GM21723 (cell line): ENCODE measurements around the gene HARBI1.
"Not testable (repeated sequence)": the region's sequence is repeated elsewhere in the genome, so short reads cannot be mapped to it uniquely, and the experiment has no call there.

ENCODE experiments used
- ATAC-seq: cut with Tn5 transposase; IDR thresholded peaks from one replicate; pipeline ENCODE4 v1.9.1; 2021; ENCODE audit warnings: mild to moderate bottlenecking, moderate library complexity; ENCODE audit not compliant: unreplicated experiment

HARBI1 gene

GRCh38 chr11:46599340-46600193 is 17.5 kb downstream of the HARBI1 start:
- no peak for ATAC-seq

- ATAC-seq, result no peak
These were observed 19.3 kb downstream of the HARBI1 start for GRCh38 chr11:46597609-46598219.

GRCh38 chr11:46597155-46597554 is 19.9 kb downstream of the HARBI1 start:
- ATAC-seq, result no peak

- ATAC-seq, result no peak
These were observed 22.2 kb downstream of the HARBI1 start for GRCh38 chr11:46594785-46595184.

- ATAC-seq, result no peak
These were observed 22.7 kb downstream of the HARBI1 start for GRCh38 chr11:46594374-46594700.

GRCh38 chr11:46593550-46594373 is 23.3 kb downstream of the HARBI1 start, which contains the start of gene AMBRA1:
AMBRA1 (minus strand) TSS chr11:46594023; CDS start chr11:46548380, 45,643 bp downstream.
- ATAC-seq, result peak; percentile 82

GRCh38 chr11:46590740-46591605 is 26.1 kb downstream of the HARBI1 start:
- ATAC-seq, result no peak

GRCh38 chr11:46588915-46589314 is 28.1 kb downstream of the HARBI1 start:
- ATAC-seq, result no peak

GRCh38 chr11:46588131-46588530 is 28.9 kb downstream of the HARBI1 start:
- no peak for ATAC-seq

GRCh38 chr11:46583513-46583912 is 33.5 kb downstream of the HARBI1 start:
- ATAC-seq, result not testable (repeated sequence)

GRCh38 chr11:46582588-46582987 is 34.4 kb downstream of the HARBI1 start:
- ATAC-seq, result no peak

- no peak for ATAC-seq
These were observed 40.0 kb downstream of the HARBI1 start for GRCh38 chr11:46577058-46577457.

- ATAC-seq, result no peak
These were observed 42.4 kb downstream of the HARBI1 start for GRCh38 chr11:46574656-46575055.

GRCh38 chr11:46570790-46571398 is 46.1 kb downstream of the HARBI1 start:
- no peak for ATAC-seq

- ATAC-seq, result no peak
These were observed 51.7 kb downstream of the HARBI1 start for GRCh38 chr11:46565232-46565840.

- no peak for ATAC-seq
These were observed 52.6 kb downstream of the HARBI1 start for GRCh38 chr11:46564459-46564858.

- no peak for ATAC-seq
These were observed 54.5 kb downstream of the HARBI1 start for GRCh38 chr11:46562527-46562926.

GRCh38 chr11:46560300-46560991 is 56.6 kb downstream of the HARBI1 start:
- ATAC-seq, result peak; percentile 55

GRCh38 chr11:46559815-46560214 is 57.2 kb downstream of the HARBI1 start:
- ATAC-seq, result no peak
